GM10847 (cell line): ENCODE results near the gene NCAM2.

ENCODE experiments used
- POLR2A ChIP-seq: IDR thresholded peaks from 2 replicates; pipeline ENCODE4 v1.6.1; 2011; ENCODE audit not compliant: insufficient read length; ENCODE audit errors: extremely low read depth

NCAM2 gene

DNA sequence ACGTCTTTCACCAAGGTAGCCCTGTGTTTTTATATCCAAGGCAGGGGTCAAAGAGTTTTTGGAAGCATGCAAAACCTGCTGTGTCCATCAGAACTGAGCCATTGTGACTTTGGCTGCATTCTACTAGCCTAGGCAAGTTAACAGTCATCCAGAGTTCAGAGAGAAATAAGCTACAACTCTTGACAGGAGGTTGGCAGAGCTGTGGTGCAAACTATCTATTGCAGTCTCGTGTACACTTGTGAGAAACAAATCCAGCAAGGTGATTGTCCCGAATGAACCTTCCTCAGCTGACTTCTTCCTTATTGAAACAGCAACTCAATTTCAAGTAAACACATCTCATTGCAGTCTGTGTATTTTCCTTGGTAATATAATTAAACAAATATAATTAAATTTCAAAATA is 124.5 kb downstream of the NCAM2 start:
- TF ChIP-seq POLR2A = no peak

DNA sequence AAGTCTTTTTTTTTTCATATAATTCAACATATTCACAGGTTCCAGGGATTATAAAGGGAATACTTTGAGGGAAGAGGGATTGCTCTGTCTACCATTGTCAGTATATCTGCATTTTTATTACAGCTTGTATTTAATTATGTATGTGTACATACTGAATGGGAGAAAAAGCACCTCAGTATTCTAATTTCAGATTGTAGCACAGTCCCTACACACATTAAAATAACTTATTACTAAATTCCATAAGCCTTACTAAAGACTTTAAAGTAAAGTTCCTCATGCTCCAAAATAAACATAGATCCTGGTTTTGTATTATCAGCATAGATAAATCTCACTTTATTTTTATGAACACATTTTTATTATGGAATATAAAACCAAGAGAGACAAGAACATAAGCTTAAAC is 134.2 kb downstream of the NCAM2 start:
- no peak for TF ChIP-seq POLR2A

DNA sequence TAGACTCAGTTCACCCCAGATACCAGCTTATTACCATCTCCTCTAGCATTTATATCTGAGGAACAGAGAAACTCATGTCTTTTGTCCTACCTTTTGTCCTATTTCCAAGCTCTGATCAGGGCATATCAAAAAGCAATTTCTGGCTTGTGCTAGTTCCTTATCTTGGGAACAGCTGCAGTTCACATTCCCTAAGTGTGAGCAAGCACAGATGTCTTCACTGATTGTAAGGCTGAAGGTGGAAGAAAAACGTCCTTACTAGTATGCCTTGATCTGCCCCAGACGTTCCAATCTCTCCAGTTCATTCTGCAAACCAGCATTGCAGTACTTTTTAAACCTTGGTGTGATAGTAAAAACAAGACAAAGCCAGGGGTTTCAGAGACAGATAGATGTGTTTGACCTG is 139.8 kb downstream of the NCAM2 start:
- TF ChIP-seq POLR2A = no peak

GRCh38 chr21:21146587-21147373 is 148.6 kb downstream of the NCAM2 start:
- no peak for TF ChIP-seq POLR2A

DNA sequence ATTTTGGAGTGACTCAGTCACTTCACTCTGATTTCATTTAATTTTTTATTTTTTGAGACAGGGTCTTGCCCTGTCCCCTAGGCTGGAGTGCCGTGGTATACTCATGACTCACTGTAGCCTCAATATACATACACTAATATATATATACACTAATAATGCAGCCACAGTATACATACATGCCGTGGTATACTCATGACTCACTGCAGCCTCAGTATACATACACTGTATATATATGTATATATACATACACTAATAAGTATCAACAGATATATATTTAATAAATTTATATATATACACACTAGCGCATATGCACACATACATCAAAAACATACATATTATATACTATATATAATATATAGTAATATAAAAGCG is 149.2 kb downstream of the NCAM2 start:
- TF ChIP-seq POLR2A = no peak

- no peak for TF ChIP-seq POLR2A
Observed at GRCh38 chr21:21148009-21148408, 149.8 kb downstream of the NCAM2 start.

GRCh38 chr21:21148514-21148913 is 150.3 kb downstream of the NCAM2 start:
- TF ChIP-seq POLR2A = no peak

GRCh38 chr21:21151231-21151630 is 153.0 kb downstream of the NCAM2 start:
- no peak for TF ChIP-seq POLR2A

DNA sequence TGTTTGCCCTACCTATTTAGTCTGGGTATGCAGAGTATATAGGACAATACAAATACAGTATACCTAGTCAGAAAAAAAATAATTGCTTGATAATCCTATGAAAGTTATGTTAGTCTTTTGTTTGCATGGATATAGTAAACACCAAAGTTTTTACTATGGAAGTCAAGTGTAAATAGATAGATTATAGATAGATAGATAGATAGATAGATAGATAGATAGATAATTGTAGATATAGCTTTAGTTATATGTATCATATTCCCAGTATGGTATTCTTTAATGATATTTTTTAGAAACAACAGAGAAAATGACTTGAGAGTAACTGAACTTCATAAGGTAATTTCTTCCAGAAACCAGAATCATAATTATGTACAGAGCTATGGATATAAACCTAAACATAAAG is 158.2 kb downstream of the NCAM2 start:
- no peak for TF ChIP-seq POLR2A

GRCh38 chr21:21156957-21157356 is 158.7 kb downstream of the NCAM2 start:
- no peak for TF ChIP-seq POLR2A

DNA sequence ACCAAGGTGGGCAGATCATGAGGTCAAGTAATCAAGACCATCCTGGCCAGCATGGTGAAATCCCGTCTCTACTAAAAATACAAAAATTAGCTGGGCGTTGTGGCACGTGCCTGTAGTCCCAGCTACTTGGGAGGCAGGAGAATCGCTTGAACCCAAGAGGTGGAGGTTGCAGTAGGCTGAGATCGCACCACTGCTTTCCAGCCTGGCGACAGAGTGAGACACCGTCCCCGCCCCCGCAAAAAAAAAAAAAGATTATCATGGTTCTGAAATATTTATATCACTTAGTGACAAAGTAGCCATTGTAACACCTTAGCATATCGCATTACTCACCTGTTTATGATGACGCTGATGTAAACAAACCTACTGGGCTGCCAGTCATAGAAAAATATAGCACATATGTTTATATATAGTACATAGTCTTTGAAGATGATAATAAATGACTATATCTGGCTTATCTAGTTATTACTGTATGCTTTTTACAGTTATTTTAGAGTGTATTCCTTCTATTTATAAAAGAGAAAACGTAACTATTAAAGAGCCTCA is 160.2 kb downstream of the NCAM2 start:
- no peak for TF ChIP-seq POLR2A

- no peak for TF ChIP-seq POLR2A
Observed at GRCh38 chr21:21159253-21159899, 161.2 kb downstream of the NCAM2 start.

GRCh38 chr21:21162786-21163185 is 164.6 kb downstream of the NCAM2 start:
- no peak for TF ChIP-seq POLR2A

GRCh38 chr21:21163904-21164303 is 165.7 kb downstream of the NCAM2 start:
- no peak for TF ChIP-seq POLR2A

DNA sequence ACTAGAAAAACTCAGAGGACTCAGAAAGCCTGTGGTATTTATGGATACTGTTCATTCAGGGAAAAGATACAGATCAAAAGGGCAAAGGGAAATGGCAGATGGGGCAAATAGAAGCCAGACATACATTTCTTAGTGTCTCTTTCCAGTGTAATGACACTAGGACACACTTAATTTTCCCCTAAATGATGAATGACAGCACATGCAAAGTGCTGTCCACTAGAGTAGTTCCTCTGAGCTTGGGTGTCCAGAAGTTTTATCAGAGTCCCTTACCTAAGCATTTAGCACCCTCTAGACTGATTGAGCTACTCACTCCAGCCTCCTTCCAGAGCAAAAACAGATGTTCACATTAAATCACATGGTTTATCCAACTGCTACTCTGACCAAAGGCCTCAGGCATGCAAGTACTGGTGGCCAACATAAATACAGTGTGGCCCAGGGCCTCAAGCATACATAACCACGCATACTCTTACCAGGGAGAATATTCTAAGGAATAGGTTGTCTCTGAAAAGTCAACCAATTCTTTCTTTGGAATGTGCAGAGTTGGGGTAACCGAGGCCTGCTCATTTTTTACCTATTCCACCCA is 166.9 kb downstream of the NCAM2 start:
- no peak for TF ChIP-seq POLR2A

- TF ChIP-seq POLR2A = no peak
Observed at GRCh38 chr21:21174676-21175075, 176.5 kb downstream of the NCAM2 start.
